ENCODE measurements around the gene SERPINB10. TPM values are rescaled to one million over a fixed set of nuclear protein-coding genes. Genes with fewer than 3 reads are reported as not detected.

Gene SERPINB10
- total and polyA plus RNA-seq, 2 donors (not counting 1 experiment from before 2014, with no cell fraction given): not detected

GRCh38 chr18:63980027-63980426, 72.3 kb downstream of the SERPINB10 start:
- Histone ChIP-seq H3K4me2 (replicated peaks; ENCODE audit: low read depth, low read length, poor library complexity, severe bottlenecking) (no peak overlapping the region), H3K9me3 (ENCODE audit: control extremely low read depth in 1 of 3, control insufficient read depth in 2 of 3, insufficient read depth in 1 of 3, low read length in 2 of 3) (no peaks in the 10 kb centered on the region), H3K4me1 (ENCODE audit: control insufficient read depth in 2 of 2, insufficient read depth in 2 of 2, low read length in 2 of 2) (peaks cover 9 to 15% of the 10 kb centered on the region in 2 donors), H3K27me3 (replicated peaks in 1 of 4; ENCODE audit: control extremely low read depth in 1 of 4, control insufficient read depth in 3 of 4, insufficient read depth in 4 of 4, low read length in 3 of 4) (no peaks in the 10 kb centered on the region), H3K79me2 (ENCODE audit: control insufficient read depth, insufficient read depth, low read length) (peaks cover 24% of the 10 kb centered on the region), H3K27ac (ENCODE audit: low read length in 2 of 2) (no peak overlapping the region), H2AFZ (ENCODE audit: insufficient read depth, low read depth, low read length, poor library complexity, severe bottlenecking) (no peak overlapping the region), H3K36me3 (replicated peaks in 1 of 2; ENCODE audit: control extremely low read depth in 1 of 2, control insufficient read depth in 1 of 2, extremely low read depth in 1 of 2, insufficient read depth in 2 of 2, low read length in 1 of 2) (peaks cover 0 to 40% of the 10 kb centered on the region in 2 experiments), H3K9ac (ENCODE audit: low read length) (no peak overlapping the region), H4K20me1 (ENCODE audit: control insufficient read depth, insufficient read depth, low read length, poor library complexity, severe bottlenecking) (no peaks in the 10 kb centered on the region), H3K4me3 (ENCODE audit: control extremely low read depth in 1 of 5, extremely low read depth in 1 of 5, insufficient read depth in 1 of 5, low read depth in 2 of 5, low read length in 4 of 5) (no peak overlapping the region)
- Mint-ChIP-seq H3K27ac (no peak overlapping the region), H3K4me1 (peaks cover 26% of the 10 kb centered on the region), H3K27me3 (no peaks in the 10 kb centered on the region), H3K4me3 (no peak overlapping the region), H3K9me3 (ENCODE audit: insufficient read depth) (no peaks in the 10 kb centered on the region)
- 83% methylated on average over 3 of the region's 7 CpGs for WGBS (ENCODE audit: insufficient coverage)
- CTCF ChIA-PET: interaction anchor here (0.9 to 2.0 kb wide), 6 partner anchors 12 to 461 kb away, joined by 3 to 17 read pairs (median 4); no protein-coding TSS in a partner anchor
- DNase-seq (no peak), ATAC-seq (ENCODE audit: low read depth) (no peak)
- intact Hi-C loops (cut with micrococcal nuclease): no loop called here
- TF ChIP-seq EZH2 (IDR thresholded peaks at IDR 0.05; ENCODE audit: borderline replicate concordance, insufficient read depth, low read depth, low read length, poor library complexity, severe bottlenecking): no peak
- TF ChIP-seq CTCF (IDR thresholded peaks at IDR 0.05): no peak
- POLR2A ChIA-PET: no interaction called here

- H3K27ac Mint-ChIP-seq: no peak overlapping the region
- H3K9me3 Mint-ChIP-seq (ENCODE audit: insufficient read depth): no peaks in the 10 kb centered on the region
- 100% methylated on average over 4 of the region's 6 CpGs for WGBS (ENCODE audit: insufficient coverage)
- Histone ChIP-seq H3K9me3 (ENCODE audit: control extremely low read depth in 1 of 3, control insufficient read depth in 2 of 3, insufficient read depth in 1 of 3, low read length in 2 of 3) (no peaks in the 10 kb centered on the region), H3K4me2 (replicated peaks; ENCODE audit: low read depth, low read length, poor library complexity, severe bottlenecking) (no peak overlapping the region), H3K27ac (ENCODE audit: low read length in 2 of 2) (no peak overlapping the region), H3K9ac (ENCODE audit: low read length) (no peak overlapping the region), H2AFZ (ENCODE audit: insufficient read depth, low read depth, low read length, poor library complexity, severe bottlenecking) (no peak overlapping the region), H3K79me2 (ENCODE audit: control insufficient read depth, insufficient read depth, low read length) (peaks cover 24% of the 10 kb centered on the region), H4K20me1 (ENCODE audit: control insufficient read depth, insufficient read depth, low read length, poor library complexity, severe bottlenecking) (no peaks in the 10 kb centered on the region), H3K4me3 (ENCODE audit: control extremely low read depth in 1 of 5, extremely low read depth in 1 of 5, insufficient read depth in 1 of 5, low read depth in 2 of 5, low read length in 4 of 5) (no peak overlapping the region), H3K36me3 (replicated peaks in 1 of 2; ENCODE audit: control extremely low read depth in 1 of 2, control insufficient read depth in 1 of 2, extremely low read depth in 1 of 2, insufficient read depth in 2 of 2, low read length in 1 of 2) (peaks cover 0 to 50% of the 10 kb centered on the region in 2 experiments), H3K4me1 (ENCODE audit: control insufficient read depth in 2 of 2, insufficient read depth in 2 of 2, low read length in 2 of 2) (peaks cover 0 to 9% of the 10 kb centered on the region in 2 donors), H3K27me3 (replicated peaks in 1 of 4; ENCODE audit: control extremely low read depth in 1 of 4, control insufficient read depth in 3 of 4, insufficient read depth in 4 of 4, low read length in 3 of 4) (no peaks in the 10 kb centered on the region)
- TF ChIP-seq EZH2 (IDR thresholded peaks at IDR 0.05; ENCODE audit: borderline replicate concordance, insufficient read depth, low read depth, low read length, poor library complexity, severe bottlenecking) (no peak), CTCF (IDR thresholded peaks at IDR 0.05) (no peak)
- intact Hi-C loops (cut with micrococcal nuclease): no loop called here
- no peak overlapping the region for H3K4me3 Mint-ChIP-seq
- DNase-seq (no peak), ATAC-seq (ENCODE audit: low read depth) (no peak)
- no peaks in the 10 kb centered on the region for H3K27me3 Mint-ChIP-seq
- ChIA-PET CTCF (interaction anchor here (0.9 to 2.0 kb wide), 4 partner anchors 17 to 45 kb away, joined by 3 to 17 read pairs (median 6); no protein-coding TSS in a partner anchor), POLR2A (no interaction called here)
- peaks cover 18% of the 10 kb centered on the region for H3K4me1 Mint-ChIP-seq
Measured at GRCh38 chr18:63980896-63981460, 73.2 kb downstream of the SERPINB10 start.
